ENCODE data around the gene TMIGD1. TPM values are rescaled to one million over a fixed set of nuclear protein-coding genes. Genes with fewer than 3 reads are reported as not detected.

The TMIGD1 gene
- total and polyA plus RNA-seq, 2 of the 13 experiments (the other 11 are each of a cell fraction or from before 2014, with no cell fraction given): not detected

- TF ChIP-seq HMGXB4 (CRISPR knock-in tag; IDR thresholded peaks at IDR 0.05; ENCODE audit: borderline replicate concordance in 1 of 2, low read depth in 1 of 2) (peak in 1 of 2 experiments; percentile 83; a peak in 2 of 4 replicates), ZNF607 (CRISPR knock-in tag; IDR thresholded peaks at IDR 0.05; ENCODE audit: borderline replicate concordance) (peak; percentile 27), ZSCAN20 (CRISPR knock-in tag; IDR thresholded peaks at IDR 0.05; ENCODE audit: borderline replicate concordance) (peak; percentile 4; the same call in 1 of the 2 replicates), ASH2L (IDR thresholded peaks at IDR 0.05; ENCODE audit: insufficient read length, low read depth, low read length) (peak; percentile 89), CCDC6 (CRISPR knock-in tag; IDR thresholded peaks at IDR 0.05) (0 out of 2 replicates have a peak, but pooled peaks have one; percentile 62), ZNF75D (CRISPR knock-in tag; IDR thresholded peaks at IDR 0.05; ENCODE audit: borderline replicate concordance) (0 out of 2 replicates have a peak, but pooled peaks have one; percentile 32), ZNF124 (CRISPR knock-in tag; IDR thresholded peaks at IDR 0.05) (peak; percentile 10; the same call in 1 of the 2 replicates), ZNF543 (CRISPR knock-in tag; IDR thresholded peaks at IDR 0.05) (0 out of 2 replicates have a peak, but pooled peaks have one; percentile 67), ATF5 (CRISPR knock-in tag; IDR thresholded peaks at IDR 0.05; ENCODE audit: low read depth) (0 out of 2 replicates have a peak, but pooled peaks have one; percentile 16), SRY (CRISPR knock-in tag; IDR thresholded peaks at IDR 0.05) (peak; percentile 71; the same call in 1 of the 2 replicates), THYN1 (CRISPR knock-in tag; IDR thresholded peaks at IDR 0.05; ENCODE audit: borderline replicate concordance, low read depth) (no peak), KDM5A (IDR thresholded peaks at IDR 0.05; ENCODE audit: borderline replicate concordance, low read length) (peak; percentile 69; the same call in 1 of the 2 replicates), HNF1A (IDR thresholded peaks at IDR 0.05; ENCODE audit: low read depth) (no peak), HNF1A (CRISPR knock-in tag; IDR thresholded peaks at IDR 0.05; ENCODE audit: borderline replicate concordance) (peak; percentile 20; the same call in 1 of the 2 replicates), HOXA3 (CRISPR knock-in tag; IDR thresholded peaks at IDR 0.05) (peak; percentile 68), THAP11 (CRISPR knock-in tag; IDR thresholded peaks at IDR 0.05) (peak; percentile 16; the same call in 1 of the 2 replicates)
- TF ChIP-seq, protein P1, sequence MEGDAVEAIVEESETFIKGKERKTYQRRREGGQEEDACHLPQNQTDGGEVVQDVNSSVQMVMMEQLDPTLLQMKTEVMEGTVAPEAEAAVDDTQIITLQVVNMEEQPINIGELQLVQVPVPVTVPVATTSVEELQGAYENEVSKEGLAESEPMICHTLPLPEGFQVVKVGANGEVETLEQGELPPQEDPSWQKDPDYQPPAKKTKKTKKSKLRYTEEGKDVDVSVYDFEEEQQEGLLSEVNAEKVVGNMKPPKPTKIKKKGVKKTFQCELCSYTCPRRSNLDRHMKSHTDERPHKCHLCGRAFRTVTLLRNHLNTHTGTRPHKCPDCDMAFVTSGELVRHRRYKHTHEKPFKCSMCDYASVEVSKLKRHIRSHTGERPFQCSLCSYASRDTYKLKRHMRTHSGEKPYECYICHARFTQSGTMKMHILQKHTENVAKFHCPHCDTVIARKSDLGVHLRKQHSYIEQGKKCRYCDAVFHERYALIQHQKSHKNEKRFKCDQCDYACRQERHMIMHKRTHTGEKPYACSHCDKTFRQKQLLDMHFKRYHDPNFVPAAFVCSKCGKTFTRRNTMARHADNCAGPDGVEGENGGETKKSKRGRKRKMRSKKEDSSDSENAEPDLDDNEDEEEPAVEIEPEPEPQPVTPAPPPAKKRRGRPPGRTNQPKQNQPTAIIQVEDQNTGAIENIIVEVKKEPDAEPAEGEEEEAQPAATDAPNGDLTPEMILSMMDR (CRISPR knock-in tag; IDR thresholded peaks at IDR 0.05): 0 out of 2 replicates have a peak, but pooled peaks have one; percentile 6
These were observed 42.1 kb downstream of the TMIGD1 start, which contains the start of gene BLMH (continued) for GRCh38 chr17:30291543-30292285.
